GM12878 (cell line): ENCODE measurements around the gene KIR3DL1.

Experiments used
- CTCF ChIP-seq, 3 experiments: IDR thresholded peaks in 2 of 3; conservative IDR thresholded peaks in 1 of 3; 2 replicates each; pipeline ENCODE4 v1.5.1; 2011; ENCODE audit warnings: low read depth in 3 of 3, low read length in 3 of 3, mild to moderate bottlenecking in 3 of 3, control low read depth in 2 of 3, moderate library complexity in 2 of 3, inconsistent platforms in 1 of 3, mixed read lengths in 1 of 3; ENCODE audit not compliant: control insufficient read depth in 2 of 3, insufficient read depth in 1 of 3; ENCODE audit errors: extremely low read depth in 1 of 3
- EZH2 ChIP-seq: IDR thresholded peaks from 2 replicates; pipeline ENCODE4 v1.6.1; 2012; ENCODE audit warnings: low read depth, mild to moderate bottlenecking, control low read depth, inconsistent platforms, low read length, borderline replicate concordance; ENCODE audit not compliant: control insufficient read depth

DNA sequence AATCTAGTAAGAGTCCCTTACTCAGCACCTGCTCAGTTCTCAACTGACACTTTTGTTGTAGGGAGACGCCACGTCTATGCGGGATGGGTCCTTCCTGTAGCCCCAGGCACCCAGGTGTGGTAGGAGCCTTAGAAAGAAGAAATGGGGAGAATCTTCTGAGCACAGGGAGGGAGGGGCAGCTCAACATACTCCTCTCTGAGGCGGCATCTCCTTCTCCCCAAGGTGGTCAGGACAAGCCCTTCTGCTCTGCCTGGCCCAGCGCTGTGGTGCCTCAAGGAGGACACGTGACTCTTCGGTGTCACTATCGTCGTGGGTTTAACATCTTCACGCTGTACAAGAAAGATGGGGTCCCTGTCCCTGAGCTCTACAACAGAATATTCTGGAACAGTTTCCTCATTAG is 11.7 kb upstream of the KIR3DL1 start:
- no peak for TF ChIP-seq CTCF (IDR thresholded peaks at IDR 0.05 in 2 of 3, conservative IDR thresholded peaks at IDR 0.05 in 1 of 3; ENCODE audit: control insufficient read depth in 2 of 3, extremely low read depth in 1 of 3, insufficient read depth in 1 of 3, low read depth in 3 of 3, low read length in 3 of 3)
- TF ChIP-seq EZH2, result no peak
